Islet of Langerhans (tissue), 1 donor: ENCODE measurements around the gene ATOSB.
A peak's percentile ranks its signal among the peaks of the same experiment; 100 is the strongest.
"Not testable (repeated sequence)": the region's sequence is repeated elsewhere in the genome, so short reads cannot be mapped to it uniquely, and the experiment has no call there.

ENCODE experiments used
- FAIRE-seq: peaks from one replicate; lab custom pipeline; 2011; peaks lifted over from hg19 to GRCh38; lab: Jason Lieb, UNC

Gene ATOSB

DNA sequence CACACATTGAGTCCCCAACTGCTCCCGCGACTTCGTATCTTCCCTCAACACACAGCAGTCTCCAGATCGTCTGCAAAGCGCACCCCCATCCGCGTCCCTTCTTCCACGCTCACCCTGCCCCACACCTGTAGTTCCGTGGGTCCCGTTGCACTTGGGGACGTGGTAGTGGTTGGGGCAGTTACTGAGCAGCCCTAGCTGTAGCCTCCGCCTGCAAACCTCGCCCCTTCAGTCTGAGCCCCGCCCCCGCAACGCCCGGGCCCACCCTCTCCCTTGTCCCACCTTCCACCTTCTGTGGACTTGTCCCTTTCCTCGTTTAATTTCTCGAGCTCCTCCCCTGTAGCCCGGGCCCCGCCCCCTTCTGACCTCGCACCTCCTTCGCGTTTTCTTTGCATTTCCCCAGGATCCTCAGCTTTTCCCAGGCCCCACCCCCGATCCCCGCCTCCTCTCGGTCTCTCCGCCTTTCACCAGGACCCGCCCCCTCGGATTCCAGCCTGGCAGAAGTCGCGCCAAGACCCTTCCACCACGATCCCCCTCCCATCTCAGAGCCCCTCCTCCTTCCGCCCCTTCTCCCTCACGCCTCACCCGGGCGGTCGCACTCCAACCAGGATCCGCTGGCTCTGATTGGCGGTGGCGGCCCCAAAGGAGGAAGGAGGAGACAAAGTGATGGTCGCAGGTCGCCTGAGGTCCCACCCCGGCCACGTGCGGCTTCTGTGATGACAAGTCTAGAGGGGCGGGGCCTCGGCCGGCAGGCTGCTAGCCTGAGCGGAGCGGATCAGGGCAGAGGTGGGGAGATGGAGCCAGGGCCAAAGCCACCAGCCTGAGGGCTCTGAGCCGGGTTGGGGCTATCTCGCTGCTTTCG lies at the start of gene ATOSB:
TSS of gene ATOSB (minus strand) at position 183 of the 859 bp plus-strand sequence. CDS start 7,588 bp downstream, outside the sequence.
- no peak for FAIRE-seq

DNA sequence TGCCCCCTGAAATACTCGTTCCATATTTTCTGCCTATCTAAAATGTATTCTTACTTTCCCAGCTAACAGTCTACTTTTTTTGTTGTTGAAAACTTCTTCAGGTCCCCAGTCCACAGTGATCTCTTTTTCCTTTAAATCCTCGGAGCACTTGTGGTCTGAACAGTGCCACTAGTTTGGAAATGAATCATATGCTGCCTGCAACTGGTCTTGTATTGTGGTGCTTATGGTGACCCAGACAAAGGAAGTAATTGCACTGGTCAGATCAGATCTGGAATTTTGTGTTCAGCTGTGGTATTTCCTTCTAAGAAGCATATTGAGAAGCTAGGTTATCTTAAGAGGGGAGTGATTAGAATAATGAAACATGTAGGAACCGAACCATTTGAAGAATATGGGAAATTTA lies 49.0 kb upstream of the ATOSB start:
- no peak for FAIRE-seq

GRCh38 chr9:35163413-35163812 lies 47.8 kb upstream of the ATOSB start:
- FAIRE-seq = no peak

DNA sequence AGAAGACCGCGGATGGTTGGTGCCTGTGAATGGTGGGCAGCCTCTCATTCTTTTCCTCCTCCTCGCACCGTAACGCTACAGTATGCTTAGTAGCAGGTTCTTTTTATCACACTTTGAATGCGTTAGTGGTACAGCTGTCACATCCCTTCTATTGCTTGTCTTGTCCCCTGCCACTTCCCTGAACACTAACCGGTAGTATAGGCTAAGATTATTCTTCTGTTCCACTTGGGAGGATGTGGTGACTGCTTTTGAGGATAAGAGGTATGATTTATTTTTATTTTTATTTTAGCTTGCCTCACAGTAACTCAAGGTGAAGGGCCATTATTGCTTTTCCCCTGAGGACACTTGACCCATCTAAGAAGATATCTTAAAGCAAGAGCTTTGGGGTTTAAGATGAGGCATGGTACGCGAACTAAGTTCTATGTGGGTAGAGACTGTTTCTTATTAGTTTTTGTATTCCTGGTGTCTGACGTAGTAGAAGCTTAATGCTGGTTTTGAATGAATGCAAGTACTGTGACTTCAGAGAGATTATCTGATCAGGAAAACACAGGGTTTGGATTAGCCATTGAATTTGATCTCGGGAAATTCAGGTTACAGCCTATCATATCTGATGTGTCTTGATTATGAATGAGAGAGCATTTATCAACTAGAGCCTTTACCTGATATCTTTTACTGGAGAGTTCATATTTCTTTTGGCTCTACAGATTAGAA lies 47.1 kb upstream of the ATOSB start:
- peak; percentile 21 for FAIRE-seq

DNA sequence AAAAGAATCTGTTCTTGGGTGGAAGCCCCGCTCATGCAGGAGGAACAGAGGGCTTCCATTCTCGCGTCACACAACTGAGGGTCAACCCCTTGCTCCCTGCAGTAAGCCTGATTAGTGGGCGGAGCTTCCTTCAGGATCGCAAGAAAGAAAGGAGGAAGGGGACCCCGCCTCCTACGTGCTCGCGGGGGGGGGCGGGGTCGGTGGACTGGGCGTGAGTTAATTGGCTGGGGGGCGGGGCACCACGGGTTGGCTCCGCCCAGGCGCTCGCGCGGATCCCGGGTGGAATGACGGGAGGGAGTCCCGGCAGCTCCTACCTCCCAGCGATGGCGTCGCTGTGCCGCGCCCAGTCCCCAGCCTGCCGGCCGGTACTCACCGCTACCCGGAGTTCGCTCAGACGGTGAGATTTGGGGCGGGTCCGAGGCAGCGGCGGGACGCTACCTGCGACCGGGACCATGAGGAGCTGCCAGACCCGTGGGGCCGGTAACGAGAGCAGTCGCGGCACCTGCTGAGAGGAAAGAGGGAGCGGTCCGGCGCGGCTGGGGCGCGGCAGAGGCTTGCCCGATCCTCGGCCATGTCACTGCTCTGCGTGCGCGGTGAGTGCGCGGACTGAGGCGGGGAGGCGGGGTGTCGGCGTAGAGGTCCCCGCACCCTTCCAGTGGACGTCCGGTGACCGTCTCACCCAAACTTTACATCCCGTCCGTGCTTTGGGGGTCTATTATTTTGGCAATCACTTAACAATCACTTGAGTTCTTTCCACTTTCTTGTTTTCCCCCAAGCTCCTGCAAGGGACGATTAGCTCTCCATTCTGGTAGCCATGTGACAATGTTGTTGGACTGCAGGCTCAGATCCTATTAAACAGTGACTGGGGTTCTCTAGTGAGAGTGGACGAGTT lies 46.3 kb upstream of the ATOSB start, which contains the start of gene UNC13B:
TSS of gene UNC13B (plus strand) at position 297 of the 892 bp plus-strand sequence. CDS start at position 572, 275 bp downstream.
- FAIRE-seq = peak; percentile 71

- FAIRE-seq = no peak
Measured at GRCh38 chr9:35158501-35159280, 43.0 kb upstream of the ATOSB start.

DNA sequence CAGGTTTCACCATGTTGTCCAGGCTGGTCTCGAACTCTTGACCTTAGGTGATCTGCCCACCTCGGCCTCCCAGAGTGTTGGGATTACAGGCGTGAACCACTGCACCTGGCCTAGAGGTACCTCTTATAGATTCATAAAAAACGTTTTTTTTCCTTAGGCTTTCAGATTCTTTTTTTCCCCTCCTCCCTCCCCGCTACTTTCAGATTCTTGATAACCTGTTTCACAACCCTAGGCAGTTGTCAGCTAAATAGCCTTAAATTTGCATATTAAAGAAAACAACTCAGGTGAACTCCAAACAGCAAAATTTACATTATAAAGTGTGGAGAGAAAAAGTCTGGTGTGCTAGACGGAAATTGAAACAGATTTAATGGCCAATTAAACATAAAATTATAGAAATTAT lies 42.2 kb upstream of the ATOSB start:
- FAIRE-seq = not testable (repeated sequence)

GRCh38 chr9:35156781-35157180 lies 41.1 kb upstream of the ATOSB start:
- no peak for FAIRE-seq

DNA sequence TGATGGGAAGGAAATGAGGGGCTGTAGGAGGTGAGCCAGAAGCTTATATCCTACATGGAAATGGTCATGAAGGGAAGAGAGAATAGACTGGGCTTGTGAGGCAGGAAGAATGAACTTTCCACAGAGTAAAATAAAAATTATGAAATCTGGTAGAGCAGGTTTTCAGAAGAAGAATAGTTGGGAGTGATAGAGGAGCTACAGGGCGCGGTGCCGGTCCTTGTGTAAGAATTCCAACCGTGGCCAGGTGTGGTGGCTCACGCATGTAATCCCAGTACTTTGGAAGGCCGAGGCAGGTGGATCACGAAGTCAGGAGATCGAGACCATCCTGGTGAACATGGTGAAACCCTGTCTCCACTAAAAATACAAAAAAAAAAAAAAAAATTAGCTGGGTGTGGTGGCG lies 37.3 kb upstream of the ATOSB start:
- no peak for FAIRE-seq

DNA sequence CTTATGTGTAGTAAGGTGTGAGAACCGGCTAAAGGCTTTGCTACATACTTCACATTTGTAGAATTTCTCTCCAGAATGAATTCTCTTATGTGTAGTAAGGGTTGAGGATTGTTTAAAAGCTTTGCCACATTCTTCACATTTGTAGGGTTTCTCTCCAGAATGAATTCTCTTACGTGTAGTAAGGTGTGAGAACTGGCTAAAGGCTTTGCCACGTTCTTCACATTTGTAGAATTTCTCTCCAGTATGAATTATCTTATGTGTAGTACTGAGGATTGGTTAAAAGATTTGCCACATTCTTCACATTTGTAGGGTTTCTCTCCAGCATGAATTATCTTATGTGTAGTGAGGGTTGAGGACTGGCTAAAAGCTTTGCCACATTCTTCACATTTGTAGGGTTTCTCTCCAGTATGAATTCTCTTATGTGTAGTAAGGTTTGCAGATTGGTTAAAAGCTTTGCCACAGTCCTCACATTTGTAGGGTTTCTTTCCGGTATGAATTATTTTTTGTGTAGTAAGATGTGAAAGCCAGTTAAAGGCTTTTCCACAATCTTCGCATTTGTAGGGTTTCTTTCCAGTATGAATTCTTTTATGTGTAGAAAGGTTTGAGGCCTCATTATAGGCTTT lies 32.4 kb upstream of the ATOSB start:
- not testable (repeated sequence) for FAIRE-seq

DNA sequence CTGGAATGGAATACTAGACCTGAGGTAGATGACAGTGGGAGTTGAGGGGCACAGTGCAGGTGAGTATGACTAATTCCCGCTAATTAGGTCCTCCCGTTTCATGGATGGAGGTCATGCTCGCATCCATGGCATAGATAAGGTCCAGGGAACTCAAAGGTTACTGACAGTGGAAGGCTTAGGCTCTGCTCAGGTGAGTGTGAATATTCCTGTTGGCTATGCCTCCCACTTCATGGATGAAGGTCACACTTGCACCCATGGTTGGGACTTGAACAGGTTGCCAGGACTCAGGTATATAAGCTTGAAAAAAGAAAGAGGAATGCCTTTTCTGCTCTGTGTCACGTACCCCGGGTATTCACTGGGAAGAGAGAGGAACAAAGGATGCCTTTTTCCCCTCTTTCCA lies 26.4 kb upstream of the ATOSB start:
- FAIRE-seq = no peak

- no peak for FAIRE-seq
Measured at GRCh38 chr9:35140093-35140492, 24.4 kb upstream of the ATOSB start.

DNA sequence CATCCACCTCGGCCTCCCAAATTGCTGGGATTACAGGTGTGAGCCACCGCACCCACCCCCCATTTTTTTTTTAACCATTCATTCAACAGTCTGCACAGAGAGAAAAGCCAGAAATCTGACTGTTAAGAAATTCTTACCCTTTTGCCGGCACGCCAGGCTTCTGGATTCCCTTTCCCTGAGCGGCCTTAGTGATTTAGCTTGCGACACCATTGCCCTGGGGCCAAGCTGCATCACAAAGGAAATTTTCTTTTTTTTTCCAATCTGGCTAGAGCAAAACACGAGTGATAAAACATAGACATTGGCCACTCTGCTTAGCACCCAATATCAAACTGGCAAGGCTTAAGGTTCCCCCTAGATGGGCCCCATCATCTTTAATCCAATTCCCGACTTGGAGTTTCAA lies 21.2 kb upstream of the ATOSB start:
- FAIRE-seq = no peak

DNA sequence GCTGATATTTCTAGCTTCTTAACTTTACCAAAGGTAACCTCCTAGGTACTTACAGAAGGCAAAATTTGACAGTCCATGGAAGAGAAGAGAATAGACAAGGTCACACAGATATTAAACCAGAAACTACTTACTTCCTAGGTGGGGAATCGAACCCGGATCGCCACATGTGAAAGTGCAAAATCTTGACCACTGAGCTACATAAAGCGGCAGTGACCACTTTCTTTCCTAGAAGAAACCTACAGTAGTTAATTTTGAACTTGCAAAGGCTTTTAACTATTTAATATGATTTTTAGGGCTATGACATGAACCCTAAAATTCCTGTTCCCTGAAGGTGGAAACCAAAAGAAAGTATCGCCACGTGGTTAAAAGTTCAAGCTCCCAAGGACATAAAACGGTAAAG lies 20.3 kb upstream of the ATOSB start:
- no peak for FAIRE-seq

GRCh38 chr9:35134920-35135319 lies 19.3 kb upstream of the ATOSB start:
- no peak for FAIRE-seq

DNA sequence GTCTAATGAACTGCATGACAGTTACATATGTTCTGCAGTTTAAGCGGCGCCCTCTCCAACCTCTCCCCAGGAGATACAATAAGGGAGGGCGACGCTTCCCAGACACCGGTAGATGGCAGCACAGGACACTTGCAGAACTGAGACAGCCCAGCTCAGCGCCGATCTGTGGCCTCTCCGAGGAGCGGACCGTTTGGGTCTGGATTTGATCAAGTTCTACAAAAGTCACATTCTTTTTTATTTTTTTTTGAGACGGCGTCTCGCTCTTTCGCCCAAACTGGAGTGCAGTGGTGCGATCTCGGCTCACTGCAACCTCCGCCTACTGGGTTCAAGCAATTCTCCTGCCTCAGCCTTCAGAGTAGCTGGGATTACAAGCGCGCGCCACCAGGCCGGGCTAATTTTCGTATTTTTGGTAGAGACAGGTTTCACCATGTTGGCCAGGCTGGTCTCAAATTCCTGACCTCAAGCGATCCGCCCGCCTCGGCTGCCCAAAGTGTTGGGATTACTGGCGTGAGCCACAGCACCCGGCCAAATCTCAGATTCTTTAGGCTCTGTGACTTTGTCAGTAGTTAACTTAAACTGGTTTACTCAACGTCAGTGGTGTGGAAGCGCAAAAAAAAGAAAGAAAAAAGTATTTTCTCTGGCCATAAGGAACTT lies 1.4 kb upstream of the ATOSB start:
- FAIRE-seq = no peak

DNA sequence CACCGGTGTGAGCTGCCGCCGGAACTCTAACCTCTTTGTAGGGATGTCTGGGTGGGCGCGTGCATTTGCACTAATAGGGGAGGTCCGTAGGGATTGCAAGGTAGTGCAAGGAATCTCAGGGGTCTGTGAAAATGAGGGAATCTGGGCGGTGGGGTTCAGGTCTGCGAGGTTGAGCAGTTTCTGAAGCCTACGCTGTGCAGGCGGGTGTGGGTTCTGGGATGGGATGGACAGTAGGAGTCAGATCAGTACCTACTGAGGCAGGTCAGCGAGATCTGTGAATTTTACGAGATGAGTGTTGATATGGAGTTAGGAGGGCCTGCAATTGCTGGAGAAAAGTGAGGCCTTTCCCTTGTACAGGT lies 856 bp upstream of the ATOSB start:
- no peak for FAIRE-seq

DNA sequence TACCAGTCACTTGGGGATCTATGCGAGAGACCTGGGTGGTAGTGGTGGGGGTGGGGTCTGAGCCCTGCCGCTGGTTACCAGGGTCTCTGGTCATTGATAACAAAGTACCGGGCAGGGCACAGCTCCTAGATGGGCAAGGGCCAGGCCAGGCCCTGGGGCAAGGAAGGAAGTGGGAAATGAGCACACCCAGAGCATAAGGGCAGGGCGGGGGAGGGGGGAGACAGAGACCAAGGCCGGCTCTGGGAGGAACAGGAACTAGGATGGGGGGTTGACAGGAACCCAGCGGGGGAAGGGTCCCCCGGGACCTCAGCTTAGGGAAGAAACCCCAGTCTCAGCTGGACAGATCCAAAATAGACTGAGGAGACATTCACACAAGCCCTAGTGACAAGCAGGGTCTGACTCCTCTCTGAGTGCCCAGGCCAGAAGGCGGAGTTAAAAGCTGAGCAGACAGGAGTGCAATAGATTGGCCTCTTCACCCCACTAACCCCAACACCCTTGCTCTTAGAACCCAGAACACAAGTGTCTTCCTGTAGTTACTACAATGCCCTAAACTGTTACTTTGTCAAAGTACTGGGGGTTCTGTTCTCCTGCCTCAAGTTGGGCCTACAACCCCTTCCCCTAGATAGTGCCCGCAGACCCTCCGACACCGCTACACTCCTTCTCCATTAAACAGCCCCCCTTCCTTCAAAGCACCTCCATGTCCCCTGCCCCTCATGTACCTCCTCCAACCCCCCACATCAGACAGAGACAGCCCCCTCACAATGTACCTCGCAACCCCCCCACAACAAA lies 628 bp downstream of the ATOSB start:
- FAIRE-seq = no peak

- FAIRE-seq = no peak
Measured at GRCh38 chr9:35114113-35114839, 1.4 kb downstream of the ATOSB start.
